ENCODE data around the gene FAM72A.

Gene FAM72A

GRCh38 chr1:206136241-206136640 is 66.4 kb downstream of the FAM72A start:
- H2AFZ ChIP-seq (ENCODE audit: low read length), result no peak overlapping the region
- H3K23ac ChIP-seq (ENCODE audit: low read depth, low read length, poor library complexity), result no peak overlapping the region
- peaks cover 0 to 12% (median 0%) of the 10 kb centered on the region in 3 experiments for H3K27me3 ChIP-seq (ENCODE audit: control insufficient read depth in 3 of 3, insufficient read depth in 3 of 3, low read depth in 1 of 3, low read length in 3 of 3)
- no peak overlapping the region for H2BK120ac ChIP-seq (ENCODE audit: low read depth, low read length)
- H3K4me2 ChIP-seq (ENCODE audit: insufficient read depth, low read length, poor library complexity, severe bottlenecking), result no peak overlapping the region
- no peak overlapping the region for H3K27ac ChIP-seq (replicated peaks; ENCODE audit: low read length)
- H2AK5ac ChIP-seq (ENCODE audit: low read depth, low read length), result no peak overlapping the region
- no peaks in the 10 kb centered on the region for H3K36me3 ChIP-seq (replicated peaks in 1 of 2; ENCODE audit: control insufficient read depth in 2 of 2, insufficient read depth in 2 of 2, low read length in 2 of 2)
- H3K4me1 ChIP-seq (ENCODE audit: control insufficient read depth in 2 of 2, insufficient read depth in 1 of 2, low read depth in 1 of 2, low read length in 2 of 2), result peaks cover 0 to 1% of the 10 kb centered on the region in 2 donors
- no peak overlapping the region for H3K9ac ChIP-seq (ENCODE audit: low read depth, low read length, poor library complexity)
- no peak overlapping the region for H2BK5ac ChIP-seq (ENCODE audit: low read length)
- H3K14ac ChIP-seq (ENCODE audit: low read length), result no peak overlapping the region
- no peak overlapping the region for H2BK15ac ChIP-seq (ENCODE audit: low read length)
- no peak overlapping the region for H3K4me3 ChIP-seq (ENCODE audit: low read length in 2 of 2)
- H3K18ac ChIP-seq (ENCODE audit: low read length), result no peak overlapping the region
- no peak overlapping the region for H2BK12ac ChIP-seq (ENCODE audit: low read length)
- no peak overlapping the region for H3K4ac ChIP-seq (ENCODE audit: low read length)
- no peak overlapping the region for H4K91ac ChIP-seq (ENCODE audit: low read depth, low read length, poor library complexity)
- H4K8ac ChIP-seq (ENCODE audit: low read depth, low read length), result no peak overlapping the region
- no peak for DNase-seq (ENCODE audit: low spot score)
- H3K79me1 ChIP-seq (ENCODE audit: low read depth, low read length), result no peaks in the 10 kb centered on the region
- 100% methylated on average over 1 of the region's 2 CpGs; no CpG with 5 or more reads in 1 of the 2 donors for WGBS, 2 donors (ENCODE audit: extremely low coverage in 2 of 2, insufficient read length in 2 of 2, insufficient replicate concordance in 1 of 2)
- peaks cover 0 to 5% of the 10 kb centered on the region in 2 donors for H3K9me3 ChIP-seq (replicated peaks in 1 of 2; ENCODE audit: control insufficient read depth in 2 of 2, insufficient read depth in 1 of 2, low read depth in 1 of 2, low read length in 2 of 2)
